ENCODE data around the gene GMDS. TPM values are rescaled to one million over a fixed set of nuclear protein-coding genes. Genes with fewer than 3 reads are reported as not detected.
A peak's percentile ranks its signal among the peaks of the same experiment; 100 is the strongest.

GMDS gene
- total RNA-seq, 1 donor from 2014 or later = 34.0 TPM

DNA sequence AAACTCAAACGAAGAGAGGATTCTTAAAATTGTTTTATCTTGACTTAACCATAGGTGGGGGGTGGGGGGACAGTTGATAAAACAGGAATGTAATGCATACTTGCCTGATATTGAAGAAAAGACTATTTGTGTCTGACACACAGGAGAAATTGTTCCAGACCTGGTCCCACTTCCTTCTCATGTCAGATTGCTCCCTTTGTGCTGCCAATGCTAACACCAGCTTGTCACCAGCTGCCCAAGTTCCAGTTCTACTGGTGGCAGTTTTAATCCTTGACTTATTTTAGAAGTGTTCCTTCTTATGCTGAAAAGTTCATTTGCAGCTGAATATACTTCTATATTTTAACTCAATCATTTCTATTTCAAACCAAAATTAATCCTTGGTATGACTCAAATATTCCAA, 127.3 kb downstream of the GMDS start:
- TF ChIP-seq, protein P1, sequence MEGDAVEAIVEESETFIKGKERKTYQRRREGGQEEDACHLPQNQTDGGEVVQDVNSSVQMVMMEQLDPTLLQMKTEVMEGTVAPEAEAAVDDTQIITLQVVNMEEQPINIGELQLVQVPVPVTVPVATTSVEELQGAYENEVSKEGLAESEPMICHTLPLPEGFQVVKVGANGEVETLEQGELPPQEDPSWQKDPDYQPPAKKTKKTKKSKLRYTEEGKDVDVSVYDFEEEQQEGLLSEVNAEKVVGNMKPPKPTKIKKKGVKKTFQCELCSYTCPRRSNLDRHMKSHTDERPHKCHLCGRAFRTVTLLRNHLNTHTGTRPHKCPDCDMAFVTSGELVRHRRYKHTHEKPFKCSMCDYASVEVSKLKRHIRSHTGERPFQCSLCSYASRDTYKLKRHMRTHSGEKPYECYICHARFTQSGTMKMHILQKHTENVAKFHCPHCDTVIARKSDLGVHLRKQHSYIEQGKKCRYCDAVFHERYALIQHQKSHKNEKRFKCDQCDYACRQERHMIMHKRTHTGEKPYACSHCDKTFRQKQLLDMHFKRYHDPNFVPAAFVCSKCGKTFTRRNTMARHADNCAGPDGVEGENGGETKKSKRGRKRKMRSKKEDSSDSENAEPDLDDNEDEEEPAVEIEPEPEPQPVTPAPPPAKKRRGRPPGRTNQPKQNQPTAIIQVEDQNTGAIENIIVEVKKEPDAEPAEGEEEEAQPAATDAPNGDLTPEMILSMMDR (IDR thresholded peaks at IDR 0.05) = no peak
- Mint-ChIP-seq H3K9me3 (ENCODE audit: low read depth) (no peaks in the 10 kb centered on the region), H3K4me3 (ENCODE audit: unreplicated experiment) (no peak overlapping the region), H3K4me1 (ENCODE audit: low read depth) (peaks cover 22% of the 10 kb centered on the region), H3K27me3 (ENCODE audit: low read depth) (no peaks in the 10 kb centered on the region), H3K36me3 (ENCODE audit: low read depth) (peaks cover 3% of the 10 kb centered on the region), H3K27ac (ENCODE audit: unreplicated experiment) (peak overlapping the region; percentile 14)
- no peak for DNase-seq (ENCODE audit: low spot score)

DNA sequence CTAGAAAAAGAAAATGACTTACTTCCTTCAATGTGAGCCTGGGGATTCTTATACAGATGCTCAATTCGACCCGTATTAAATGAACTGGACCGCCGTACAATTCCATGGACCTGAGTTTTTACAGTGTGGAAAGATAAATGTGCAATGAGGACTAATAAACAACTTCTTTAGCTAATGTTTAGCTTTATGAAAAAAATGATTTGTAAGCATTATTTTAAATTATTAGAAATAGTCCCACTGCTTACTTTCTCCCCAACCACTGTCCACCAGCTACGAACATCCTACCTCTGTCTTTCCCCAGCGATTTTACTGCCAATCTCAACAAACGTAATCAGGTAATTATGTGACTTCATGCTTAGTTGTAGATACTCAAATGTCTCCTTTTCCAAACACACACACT, 128.0 kb downstream of the GMDS start:
- Mint-ChIP-seq H3K27me3 (ENCODE audit: low read depth) (no peaks in the 10 kb centered on the region), H3K4me3 (ENCODE audit: unreplicated experiment) (no peak overlapping the region), H3K4me1 (ENCODE audit: low read depth) (peaks cover 22% of the 10 kb centered on the region), H3K27ac (ENCODE audit: unreplicated experiment) (peak overlapping the region; percentile 14), H3K36me3 (ENCODE audit: low read depth) (peaks cover 3% of the 10 kb centered on the region), H3K9me3 (ENCODE audit: low read depth) (no peaks in the 10 kb centered on the region)
- TF ChIP-seq, protein P1 (IDR thresholded peaks at IDR 0.05) = no peak
- no peak for DNase-seq (ENCODE audit: low spot score)

DNA sequence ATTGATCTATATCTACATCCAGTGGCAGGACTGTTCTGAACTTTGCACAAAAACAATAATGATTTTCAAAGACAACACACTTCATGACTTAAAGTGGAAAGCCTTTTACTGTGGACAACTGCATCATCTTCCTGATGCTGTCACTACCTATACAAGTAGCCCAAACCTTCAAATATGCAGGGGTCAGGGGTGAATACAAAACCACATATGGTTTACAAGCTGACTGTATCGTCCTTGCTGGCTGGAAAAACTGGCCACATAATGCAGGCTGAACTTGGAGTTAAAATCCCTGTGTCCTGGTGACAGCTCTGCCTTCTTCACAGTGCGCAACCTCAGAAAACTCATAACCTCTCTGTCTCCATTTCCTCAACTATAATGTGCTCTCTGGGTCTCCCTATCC, 128.9 kb downstream of the GMDS start:
- no peaks in the 10 kb centered on the region for H3K27me3 Mint-ChIP-seq (ENCODE audit: low read depth)
- no peak overlapping the region for H3K4me3 Mint-ChIP-seq (ENCODE audit: unreplicated experiment)
- peaks cover 2% of the 10 kb centered on the region for H3K36me3 Mint-ChIP-seq (ENCODE audit: low read depth)
- peaks cover 27% of the 10 kb centered on the region for H3K4me1 Mint-ChIP-seq (ENCODE audit: low read depth)
- no peaks in the 10 kb centered on the region for H3K9me3 Mint-ChIP-seq (ENCODE audit: low read depth)
- H3K27ac Mint-ChIP-seq (ENCODE audit: unreplicated experiment) = no peak overlapping the region
- DNase-seq (ENCODE audit: low spot score) = no peak
- TF ChIP-seq, protein P1 (IDR thresholded peaks at IDR 0.05) = no peak

DNA sequence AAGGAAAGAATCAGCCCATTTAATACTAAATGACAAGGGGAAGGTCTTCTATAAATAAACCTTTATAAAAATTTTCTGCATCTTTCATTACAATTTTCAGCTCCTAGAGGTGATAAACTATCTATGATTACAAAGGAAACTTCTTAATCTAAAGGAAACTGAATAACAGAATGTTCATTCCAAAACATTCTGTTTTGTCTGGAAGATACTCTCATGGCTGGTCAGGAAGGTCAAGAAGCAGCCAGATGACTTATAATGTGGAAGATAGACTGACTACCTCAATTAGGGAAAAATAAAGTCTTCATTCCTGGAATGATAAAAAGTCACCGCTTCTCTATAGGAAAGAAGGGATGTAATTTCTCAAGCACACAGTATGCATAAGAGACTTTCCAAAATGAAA, 131.3 kb downstream of the GMDS start:
- Mint-ChIP-seq H3K27ac (ENCODE audit: unreplicated experiment) (peak overlapping the region; percentile 7), H3K4me3 (ENCODE audit: unreplicated experiment) (no peak overlapping the region), H3K4me1 (ENCODE audit: low read depth) (peaks cover 51% of the 10 kb centered on the region), H3K36me3 (ENCODE audit: low read depth) (peaks cover 2% of the 10 kb centered on the region), H3K27me3 (ENCODE audit: low read depth) (no peaks in the 10 kb centered on the region), H3K9me3 (ENCODE audit: low read depth) (no peaks in the 10 kb centered on the region)
- no peak for DNase-seq (ENCODE audit: low spot score)
- TF ChIP-seq, protein P1 (IDR thresholded peaks at IDR 0.05) = no peak

DNA sequence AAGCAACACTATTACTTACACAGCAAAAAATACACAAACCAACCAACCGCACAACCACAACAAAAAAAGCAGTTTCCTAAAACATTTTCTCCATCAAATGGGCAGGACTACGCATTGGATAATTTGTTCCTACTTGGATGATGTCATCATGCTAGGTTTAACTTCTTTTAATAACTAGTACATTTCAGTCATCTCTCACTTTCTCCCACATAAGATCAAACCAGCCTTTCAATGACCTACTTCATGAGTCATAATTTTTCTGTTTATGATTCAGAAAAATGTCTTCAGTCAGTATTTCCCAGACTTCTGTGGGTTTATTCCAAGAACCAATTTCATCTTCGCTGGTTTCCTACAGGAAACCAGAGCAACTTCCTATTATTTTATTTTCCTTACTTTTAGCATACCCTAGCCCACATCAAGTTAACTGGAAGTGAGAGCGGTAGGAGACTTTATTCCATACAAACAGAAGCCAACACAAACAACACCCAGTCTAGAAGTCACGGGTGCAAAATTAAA, 134.2 kb downstream of the GMDS start:
- H3K4me3 Mint-ChIP-seq (ENCODE audit: unreplicated experiment) = peak overlapping the region; percentile 54
- H3K9me3 Mint-ChIP-seq (ENCODE audit: low read depth) = no peaks in the 10 kb centered on the region
- peaks cover 2% of the 10 kb centered on the region for H3K36me3 Mint-ChIP-seq (ENCODE audit: low read depth)
- H3K27me3 Mint-ChIP-seq (ENCODE audit: low read depth) = no peaks in the 10 kb centered on the region
- DNase-seq (ENCODE audit: low spot score) = no peak
- peak overlapping the region; percentile 93 for H3K27ac Mint-ChIP-seq (ENCODE audit: unreplicated experiment)
- TF ChIP-seq, protein P1 (IDR thresholded peaks at IDR 0.05) = no peak
- H3K4me1 Mint-ChIP-seq (ENCODE audit: low read depth) = peaks cover 46% of the 10 kb centered on the region
